Prostate gland (tissue), 2 donors: Measurements from ENCODE around the gene C1QA. TPM values are rescaled to one million over a fixed set of nuclear protein-coding genes. Genes with fewer than 3 reads are reported as not detected.
A peak's percentile ranks its signal among the peaks of the same experiment; 100 is the strongest.

Experiments used
- DNase-seq: peaks from one replicate; pipeline ENCODE4 v3.0.0-alpha.2; 2019; ENCODE audit warnings: low spot score
- H3K27ac ChIP-seq, 2 donors: fragments of 200-600 bp; sonication (generic); 2 replicates each; pipeline ENCODE4 v1.5.1; 2017 to 2019
- H3K27me3 ChIP-seq: fragments of 200-600 bp; sonication (generic); replicated peaks from 2 replicates; pipeline ENCODE4 v1.5.1; 2019; ENCODE audit not compliant: insufficient read depth
- H3K36me3 ChIP-seq, 2 donors: fragments of 200-600 bp; sonication (generic); 1 replicate in 1 of 2; 2 replicates in 1 of 2; pipeline versions ENCODE4 v1.5.1 to v1.8.1; 2017 to 2019
- H3K4me1 ChIP-seq: fragments of 200-600 bp; sonication (generic); replicated peaks from 2 replicates; pipeline ENCODE4 v1.5.1; 2019
- H3K4me3 ChIP-seq, 2 donors: fragments of 200-600 bp; sonication (generic); 2 replicates each; pipeline ENCODE4 v1.5.1; 2017 to 2019
- H3K9me3 ChIP-seq: fragments of 200-600 bp; sonication (generic); 2 replicates; pipeline ENCODE4 v1.5.1; 2017
- CTCF ChIP-seq, 4 experiments: fragments of 200-600 bp in 2 of 4; fragments of 450-650 bp in 2 of 4; sonication (generic) in 2 of 4; IDR thresholded peaks; 1 replicate in 3 of 4; 2 replicates in 1 of 4; pipeline ENCODE4 v1.5.1; 2016 to 2019; ENCODE audit warnings: antibody characterized with exemption in 4 of 4, mild to moderate bottlenecking in 2 of 4, moderate library complexity in 2 of 4
- POLR2A ChIP-seq: fragments of 450-650 bp; IDR thresholded peaks from one replicate; pipeline ENCODE4 v1.6.1; 2016; ENCODE audit warnings: antibody characterized with exemption, mild to moderate bottlenecking
- POLR2AphosphoS5 ChIP-seq: sonication (generic); formaldehyde crosslinking; IDR thresholded peaks from one replicate; pipeline ENCODE4 v1.6.1; 2017; ENCODE audit warnings: antibody characterized with exemption
- WGBS: methylation state at CpG from one replicate; pipeline ENCODE4 v1.1.5; 2018; 5-methylcytosine and 5-hydroxymethylcytosine counted together
- intact Hi-C: fragments of 100-400 bp; cut with DNase I; formaldehyde crosslinking; loops from one replicate; pipeline ENCODE4 v1.14.2; 2022
- total RNA-seq, 2 donors: library from RNA; depleted of rRNA; stranded (reverse); fragments of >200 nt; gene quantifications; one replicate each; pipeline ENCODE4 v1.1.0, GENCODE V29; 2016

Gene C1QA
- total RNA-seq, 2 donors from 2014 or later = 47.6 to 83.7 TPM

- H3K36me3 ChIP-seq = no peaks in the 10 kb centered on the region
- no peak overlapping the region for H3K27ac ChIP-seq
- no peak for DNase-seq
- no peaks in the 10 kb centered on the region for H3K4me1 ChIP-seq
- 62% methylated on average over 8 of the region's 8 CpGs for WGBS
- intact Hi-C loops = loop anchor here (2.0 to 10.0 kb wide), 2 partner anchors 112 to 536 kb away; no protein-coding TSS in a partner anchor
- H3K9me3 ChIP-seq = no peaks in the 10 kb centered on the region
- H3K4me3 ChIP-seq = no peak overlapping the region
- no peak for TF ChIP-seq CTCF (IDR thresholded peaks at IDR 0.05)
- no peak for TF ChIP-seq POLR2AphosphoS5
- no peak for TF ChIP-seq POLR2A
- no peaks in the 10 kb centered on the region for H3K27me3 ChIP-seq
Measured at GRCh38 chr1:22641247-22641646, 4.8 kb downstream of the C1QA start.

GRCh38 chr1:22641906-22642636 lies 5.6 kb downstream of the C1QA start:
- DNase-seq = peak; percentile 77
- Histone ChIP-seq H3K27me3 (no peaks in the 10 kb centered on the region), H3K36me3 (no peaks in the 10 kb centered on the region), H3K27ac (no peak overlapping the region), H3K4me1 (no peaks in the 10 kb centered on the region), H3K9me3 (no peaks in the 10 kb centered on the region), H3K4me3 (no peak overlapping the region)
- intact Hi-C loops = loop anchor here (1.0 to 10.0 kb wide), 3 partner anchors 113 to 537 kb away; no protein-coding TSS in a partner anchor
- 10% methylated on average over 18 of the region's 18 CpGs for WGBS
- TF ChIP-seq POLR2AphosphoS5 (peak; percentile 39), CTCF (IDR thresholded peaks at IDR 0.05) (peak; percentile 78 to 97 (median 94)), POLR2A (no peak)

GRCh38 chr1:22643381-22643780 lies 7.0 kb downstream of the C1QA start, which contains the start of gene C1QC:
TSS of gene C1QC (plus strand) at chr1:22643633. CDS start at chr1:22644024, 391 bp downstream.
- TF ChIP-seq POLR2AphosphoS5 (no peak), CTCF (IDR thresholded peaks at IDR 0.05) (no peak), POLR2A (no peak)
- no peak for DNase-seq
- H3K4me3 ChIP-seq = no peak within 1 kb of the TSS
- H3K4me1 ChIP-seq = no peaks in the 10 kb centered on the region
- intact Hi-C loops = loop anchor here (10.0 kb wide), 1 partner anchor 539 kb away; no protein-coding TSS in a partner anchor
- H3K27me3 ChIP-seq = no peaks in the 10 kb centered on the region
- H3K9me3 ChIP-seq = no peaks in the 10 kb centered on the region
- H3K36me3 ChIP-seq = no peaks in the 10 kb centered on the region
- WGBS = 78% methylated on average over 8 of the region's 8 CpGs
- no peak within 1 kb of the TSS for H3K27ac ChIP-seq

- TF ChIP-seq POLR2AphosphoS5 (no peak), CTCF (IDR thresholded peaks at IDR 0.05) (no peak), POLR2A (no peak)
Measured at GRCh38 chr1:22643928-22644327, 7.5 kb downstream of the C1QA start.

More at GRCh38 chr1:22643928-22644327, 7.5 kb downstream of the C1QA start:
- H3K4me1 ChIP-seq = no peaks in the 10 kb centered on the region
- H3K4me3 ChIP-seq = no peak overlapping the region
- DNase-seq = no peak
- H3K27ac ChIP-seq = no peak overlapping the region
- H3K27me3 ChIP-seq = no peaks in the 10 kb centered on the region
- WGBS = 73% methylated on average over 11 of the region's 12 CpGs
- H3K9me3 ChIP-seq = no peaks in the 10 kb centered on the region
- intact Hi-C loops = loop anchor here (10.0 kb wide), 1 partner anchor 539 kb away; no protein-coding TSS in a partner anchor
- no peaks in the 10 kb centered on the region for H3K36me3 ChIP-seq
